Naive thymus-derived CD8-positive, alpha-beta T cell (primary cell): ENCODE measurements around the gene BIN2. TPM values are rescaled to one million over a fixed set of nuclear protein-coding genes. Genes with fewer than 3 reads are reported as not detected.
"Not testable (repeated sequence)": the region's sequence is repeated elsewhere in the genome, so short reads cannot be mapped to it uniquely, and the experiment has no call there.

Experiments
- ATAC-seq, 2 donors: fragments of 150-1000 bp; cut with Tn5 transposase in 1 of 2; sonication (Bioruptor Pico), chemical (Tn5 transposase) in 1 of 2; 1 replicate in 1 of 2; 2 replicates in 1 of 2; pipeline ENCODE4 v1.10.0; 2021; ENCODE audit warnings: mild to moderate bottlenecking in 2 of 2, moderate library complexity in 2 of 2
- POLR2A ChIA-PET: fragments of 350-600 bp; sonication (Branson Sonifier 250); formaldehyde crosslinking; loops from one replicate; lab custom pipeline; 2021; ENCODE audit warnings: antibody characterized with exemption; lab: Charles Lee
- DNase-seq, 10 donors: peaks; one replicate each; pipeline versions ENCODE4 v3.0.0 to v3.0.0-alpha.2; 2020 to 2022
- H3K27ac Mint-ChIP-seq, 10 donors: one replicate each; pipeline ENCODE4 v1.8.0; 2020 to 2022; ENCODE audit warnings: mild to moderate bottlenecking in 10 of 10, mixed read lengths in 10 of 10, moderate library complexity in 4 of 10, inconsistent platforms in 1 of 10
- H3K27me3 Mint-ChIP-seq, 5 donors: one replicate each; pipeline ENCODE4 v1.8.0; 2021 to 2022; ENCODE audit warnings: mixed read lengths in 5 of 5
- H3K36me3 Mint-ChIP-seq, 3 donors: one replicate each; pipeline ENCODE4 v1.8.0; 2020 to 2022; ENCODE audit warnings: mixed read lengths in 3 of 3, mild to moderate bottlenecking in 2 of 3, inconsistent platforms in 1 of 3
- H3K4me1 Mint-ChIP-seq, 4 donors: one replicate each; pipeline ENCODE4 v1.8.0; 2021 to 2022; ENCODE audit warnings: mixed read lengths in 4 of 4
- H3K4me3 Mint-ChIP-seq, 10 donors: one replicate each; pipeline ENCODE4 v1.8.0; 2020 to 2022; ENCODE audit warnings: mild to moderate bottlenecking in 10 of 10, mixed read lengths in 10 of 10, moderate library complexity in 6 of 10, inconsistent platforms in 1 of 10
- H3K9me3 Mint-ChIP-seq, 9 donors: one replicate each; pipeline ENCODE4 v1.8.0; 2020 to 2022; ENCODE audit warnings: mixed read lengths in 9 of 9, mild to moderate bottlenecking in 3 of 9, inconsistent platforms in 1 of 9, moderate library complexity in 1 of 9
- polyA plus RNA-seq, 3 donors: library from polyadenylated mRNA; unstranded; fragments of 300-500 nt; fragmentation: Illumina TruSeq; gene quantifications; one replicate each; pipeline ENCODE4 v1.2.3, GENCODE V29; 2021
- total RNA-seq, 8 experiments: library from RNA in 2 of 8; stranded (reverse) in 2 of 8; gene quantifications; one replicate each; pipeline ENCODE4 v1.2.3 and lab custom pipeline; 2021 to 2026

Gene BIN2
- total and polyA plus RNA-seq, 5 experiments from 2014 or later: 228 to 303 (median 266) TPM

DNA sequence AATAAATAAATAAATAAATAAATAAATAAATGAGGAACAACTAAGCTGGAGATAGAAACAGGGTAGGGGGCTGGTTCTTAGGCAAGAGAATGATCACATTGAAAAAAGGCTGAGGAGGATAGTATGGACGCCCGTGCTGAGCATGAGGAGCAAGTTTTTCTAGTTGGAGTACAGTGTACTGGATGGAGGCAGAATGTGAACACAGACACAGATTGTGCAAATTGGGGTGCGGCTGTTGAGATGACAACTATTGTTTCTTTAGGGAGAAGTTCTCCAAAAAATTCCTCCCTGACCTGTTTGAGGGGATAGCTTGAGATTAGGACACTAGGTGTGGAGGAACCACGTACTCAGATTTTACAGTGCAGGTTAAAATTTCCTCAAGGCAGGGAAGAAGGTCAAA, 979 bp upstream of the BIN2 start:
- DNase-seq (no peak), ATAC-seq (no peak)
- H3K27me3 Mint-ChIP-seq: no peaks in the 10 kb centered on the region
- POLR2A ChIA-PET: interaction anchor here (1.0 to 23.6 kb wide), 4 partner anchors 10 to 500 kb away, joined by 3 to 406 read pairs (median 12); partner anchors contain the start of genes DAZAP2 and POU6F1
- H3K9me3 Mint-ChIP-seq: no peaks in the 10 kb centered on the region
- peak overlapping the region; percentile 46 to 84 (median 72) for H3K4me3 Mint-ChIP-seq
- peaks cover 43 to 92% (median 89%) of the 10 kb centered on the region in 4 donors for H3K4me1 Mint-ChIP-seq
- peaks cover 11 to 22% (median 22%) of the 10 kb centered on the region in 3 donors for H3K36me3 Mint-ChIP-seq
- H3K27ac Mint-ChIP-seq: peak overlapping the region; percentile 81 to 97 (median 93)

DNA sequence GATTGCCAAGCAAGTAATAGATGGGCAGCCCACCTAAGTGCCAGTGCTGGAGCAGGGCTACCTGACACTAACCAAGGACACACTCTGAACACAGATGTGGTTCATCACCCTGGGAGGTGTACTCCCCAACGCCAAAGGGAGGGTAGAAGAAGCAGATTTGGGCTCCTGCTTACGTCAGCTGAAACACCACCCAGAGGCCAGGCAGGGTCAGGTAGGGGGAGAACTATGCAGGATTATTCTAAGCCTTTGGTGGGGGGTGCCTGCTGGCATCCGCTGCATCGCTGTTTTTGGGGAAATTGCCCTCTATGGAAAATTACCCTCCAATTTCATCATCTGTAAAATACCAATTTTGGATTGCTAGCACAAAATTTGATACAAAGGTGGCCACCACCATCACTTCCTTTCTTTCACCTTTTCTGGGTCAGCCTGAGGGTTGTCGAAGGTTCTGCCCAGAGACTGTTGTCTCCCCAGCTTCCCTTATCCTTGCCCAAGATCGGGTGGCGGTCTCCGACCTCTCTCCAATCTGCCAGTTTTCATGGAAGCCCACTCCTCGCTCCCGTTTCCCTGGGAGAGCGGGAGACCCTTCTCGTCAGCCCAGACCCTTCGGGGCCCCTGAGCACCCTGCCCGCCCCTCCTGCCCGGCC, 535 bp downstream of the BIN2 start:
- POLR2A ChIA-PET: interaction anchor here (0.5 to 23.6 kb wide), 13 partner anchors 9 to 498 kb away, joined by 3 to 406 read pairs (median 6); partner anchors contain the start of genes DAZAP2, POU6F1 and SMAGP
- DNase-seq: peak; percentile 28 to 81 (median 68)
- peaks cover 41 to 93% (median 89%) of the 10 kb centered on the region in 4 donors for H3K4me1 Mint-ChIP-seq
- ATAC-seq: peak; percentile 47 to 75
- no peaks in the 10 kb centered on the region for H3K27me3 Mint-ChIP-seq
- peak overlapping the region; percentile 74 to 99 (median 97) for H3K4me3 Mint-ChIP-seq
- H3K9me3 Mint-ChIP-seq: no peaks in the 10 kb centered on the region
- peak overlapping the region; percentile 91 to 99 (median 97) for H3K27ac Mint-ChIP-seq
- H3K36me3 Mint-ChIP-seq: peaks cover 16 to 27% (median 22%) of the 10 kb centered on the region in 3 donors

DNA sequence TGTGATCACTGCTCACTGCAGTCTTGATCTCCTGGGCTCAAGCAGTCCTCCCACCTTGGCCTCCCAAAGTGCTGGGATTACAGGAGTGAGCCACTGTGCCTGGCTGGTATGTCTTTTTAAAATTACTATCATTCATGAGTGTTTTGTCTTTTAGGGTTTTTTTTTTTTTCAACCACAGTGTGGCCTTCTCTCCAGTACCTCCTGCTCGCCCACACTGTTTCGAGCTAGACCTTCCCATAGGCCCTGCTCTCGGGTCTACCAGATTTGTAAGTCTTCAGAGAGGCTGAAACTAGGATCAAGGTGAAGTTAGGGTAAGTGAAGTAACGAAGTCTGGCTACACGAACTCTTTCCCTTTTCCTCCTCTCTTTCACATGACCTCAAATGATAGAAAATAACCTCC, 1.5 kb downstream of the BIN2 start:
- Mint-ChIP-seq H3K27me3 (no peaks in the 10 kb centered on the region), H3K4me1 (peaks cover 44 to 94% (median 88%) of the 10 kb centered on the region in 4 donors), H3K36me3 (peaks cover 16 to 33% (median 24%) of the 10 kb centered on the region in 3 donors), H3K4me3 (peak overlapping the region; percentile 74 to 99 (median 97)), H3K27ac (peak overlapping the region; percentile 91 to 99 (median 97)), H3K9me3 (no peaks in the 10 kb centered on the region)
- POLR2A ChIA-PET: interaction anchor here (0.5 to 23.6 kb wide), 11 partner anchors 8 to 105 kb away, joined by 3 to 406 read pairs (median 5); partner anchors contain the start of genes DAZAP2, POU6F1 and SMAGP
- DNase-seq: no peak
- ATAC-seq: no peak

DNA sequence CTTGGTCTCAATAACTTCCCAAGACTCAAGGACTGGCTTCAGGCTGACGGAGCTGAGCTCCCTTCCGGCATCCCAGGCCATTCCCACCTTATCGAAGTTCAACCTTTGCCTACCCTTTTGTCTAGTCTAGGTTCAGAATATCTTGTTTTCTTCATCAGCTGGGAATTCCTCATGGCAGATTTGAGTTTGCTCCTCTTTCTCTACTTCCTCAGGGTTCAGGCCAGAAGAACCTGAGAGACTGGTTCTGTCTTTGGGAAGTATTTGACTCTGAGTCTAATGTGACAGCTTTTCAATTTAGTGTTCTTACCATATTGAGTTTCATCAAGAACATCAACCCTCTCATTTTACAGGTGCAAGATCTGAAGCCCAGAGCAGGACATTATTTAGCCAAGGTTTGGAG, 2.1 kb downstream of the BIN2 start:
- Mint-ChIP-seq H3K27me3 (no peaks in the 10 kb centered on the region), H3K36me3 (peaks cover 16 to 37% (median 24%) of the 10 kb centered on the region in 3 donors), H3K4me1 (peaks cover 40 to 93% (median 87%) of the 10 kb centered on the region in 4 donors), H3K27ac (peak overlapping the region; percentile 91 to 100 (median 97)), H3K4me3 (peak overlapping the region; percentile 74 to 99 (median 97)), H3K9me3 (no peaks in the 10 kb centered on the region)
- DNase-seq: no peak
- POLR2A ChIA-PET: interaction anchor here (0.6 to 23.6 kb wide), 6 partner anchors 8 to 83 kb away, joined by 3 to 406 read pairs (median 18); partner anchors contain the start of gene DAZAP2
- ATAC-seq: no peak

DNA sequence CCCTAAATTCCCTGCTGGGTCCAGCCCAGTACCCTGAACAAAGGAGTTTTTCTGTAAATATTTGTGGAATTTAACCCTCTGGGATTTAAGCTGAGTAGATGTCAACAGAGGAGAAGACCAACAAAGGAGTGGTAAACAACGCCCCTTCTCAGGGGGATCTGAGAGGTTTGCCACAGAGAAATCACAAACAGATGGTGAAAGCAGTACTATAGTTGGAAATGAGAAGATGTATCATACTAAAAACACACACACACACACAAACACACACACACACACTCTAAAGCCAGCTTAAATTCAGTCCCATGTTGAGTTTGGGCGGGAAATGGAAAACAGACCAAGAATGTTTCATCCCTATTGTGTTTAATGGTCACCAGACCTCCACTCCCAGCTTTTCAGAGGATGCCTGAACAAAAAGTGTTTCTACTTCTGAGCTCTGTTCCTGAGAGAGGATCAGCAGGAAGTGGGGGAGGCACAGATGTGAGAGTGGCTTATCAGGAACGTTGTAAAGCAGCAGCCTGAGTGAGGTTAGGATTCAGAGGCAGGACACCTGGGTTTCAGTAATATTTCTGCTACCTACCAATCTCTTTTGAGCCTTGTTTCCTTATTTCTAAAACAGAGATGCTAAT, 3.2 kb downstream of the BIN2 start:
- no peak for DNase-seq
- Mint-ChIP-seq H3K4me3 (peak overlapping the region; percentile 74 to 99 (median 97)), H3K27ac (peak overlapping the region; percentile 91 to 100 (median 97)), H3K27me3 (no peaks in the 10 kb centered on the region), H3K4me1 (peaks cover 41 to 93% (median 84%) of the 10 kb centered on the region in 4 donors), H3K36me3 (peaks cover 16 to 43% (median 28%) of the 10 kb centered on the region in 3 donors), H3K9me3 (no peaks in the 10 kb centered on the region)
- no peak for ATAC-seq
- POLR2A ChIA-PET: interaction anchor here (0.6 to 23.6 kb wide), 11 partner anchors 10 to 1161 kb away, joined by 4 to 406 read pairs (median 6); partner anchors contain the start of genes DAZAP2, POU6F1 and SMAGP

DNA sequence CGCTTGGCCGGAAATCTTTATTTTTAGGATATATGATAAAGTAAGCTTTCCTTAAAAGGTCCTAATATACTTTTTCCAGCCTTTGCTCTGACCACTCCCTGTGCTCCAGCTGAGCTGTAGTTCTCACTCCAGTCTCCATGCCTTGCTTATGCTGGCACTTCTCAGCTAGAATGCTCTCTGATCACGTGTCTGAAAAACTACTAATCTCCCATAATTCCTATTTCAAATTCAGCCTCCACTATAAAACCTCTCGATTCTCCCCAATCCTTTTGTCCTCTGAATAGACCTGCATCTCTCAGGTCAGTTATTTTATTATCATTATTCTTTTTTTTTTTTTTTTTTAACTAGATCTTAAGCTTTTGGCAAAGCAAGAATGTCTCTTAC, 3.7 kb downstream of the BIN2 start:
- H3K4me3 Mint-ChIP-seq: peak overlapping the region; percentile 74 to 99 (median 97)
- no peaks in the 10 kb centered on the region for H3K9me3 Mint-ChIP-seq
- peaks cover 42 to 91% (median 85%) of the 10 kb centered on the region in 4 donors for H3K4me1 Mint-ChIP-seq
- DNase-seq (no peak), ATAC-seq (no peak)
- H3K27ac Mint-ChIP-seq: peak overlapping the region; percentile 88 to 100 (median 96)
- POLR2A ChIA-PET: interaction anchor here (0.6 to 23.6 kb wide), 11 partner anchors 10 to 1160 kb away, joined by 4 to 406 read pairs (median 5); partner anchors contain the start of genes DAZAP2, POU6F1 and SMAGP
- H3K27me3 Mint-ChIP-seq: no peaks in the 10 kb centered on the region
- H3K36me3 Mint-ChIP-seq: peaks cover 16 to 48% (median 28%) of the 10 kb centered on the region in 3 donors

DNA sequence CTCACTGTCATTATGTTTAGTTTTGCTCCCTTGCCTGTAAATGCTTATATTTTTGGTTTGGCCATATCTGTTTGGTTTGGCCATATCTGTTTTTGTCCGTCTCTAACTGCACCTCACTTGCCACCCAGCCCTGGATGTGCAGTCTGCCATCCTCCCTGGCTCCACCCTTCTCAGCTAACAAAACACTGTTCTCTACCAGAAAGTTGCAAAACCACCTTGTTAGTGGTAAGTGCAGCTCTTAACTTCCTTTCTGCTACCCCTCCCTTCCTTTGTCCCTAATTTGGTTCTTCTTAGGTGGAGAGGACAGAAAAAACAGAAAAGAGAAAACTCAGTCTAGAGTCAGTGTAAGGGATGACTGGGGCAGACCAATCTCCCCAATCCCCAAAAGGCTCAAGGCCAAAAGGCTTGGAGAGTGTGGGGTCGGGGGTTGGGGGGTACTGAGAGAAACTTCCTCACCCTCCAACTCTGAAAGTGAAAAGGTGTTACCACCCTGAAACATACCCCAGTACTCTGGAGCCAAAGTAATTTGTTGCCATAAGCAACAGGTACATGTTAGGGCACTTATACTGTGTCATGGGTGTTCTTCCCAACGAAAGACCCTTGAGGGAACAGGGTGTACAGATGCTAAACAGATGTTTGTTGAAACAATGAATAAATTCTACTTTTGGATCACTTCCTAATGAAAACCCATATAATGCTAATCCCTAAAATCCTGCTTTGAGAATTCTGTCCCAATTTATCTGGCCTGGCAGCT, 5.0 kb downstream of the BIN2 start:
- Mint-ChIP-seq H3K27ac (peak overlapping the region; percentile 88 to 100 (median 96)), H3K9me3 (no peaks in the 10 kb centered on the region), H3K27me3 (no peaks in the 10 kb centered on the region), H3K4me1 (peaks cover 38 to 84% (median 82%) of the 10 kb centered on the region in 4 donors), H3K36me3 (peaks cover 16 to 58% (median 28%) of the 10 kb centered on the region in 3 donors), H3K4me3 (peak overlapping the region; percentile 55 to 99 (median 86))
- ATAC-seq (peak; percentile 80 to 82), DNase-seq (peak in 9 of 10 donors; percentile 22 to 78 (median 53))
- POLR2A ChIA-PET: interaction anchor here (0.7 to 23.6 kb wide), 14 partner anchors 8 to 554 kb away, joined by 3 to 406 read pairs (median 5); partner anchors contain the start of genes DAZAP2, POU6F1 and SMAGP

DNA sequence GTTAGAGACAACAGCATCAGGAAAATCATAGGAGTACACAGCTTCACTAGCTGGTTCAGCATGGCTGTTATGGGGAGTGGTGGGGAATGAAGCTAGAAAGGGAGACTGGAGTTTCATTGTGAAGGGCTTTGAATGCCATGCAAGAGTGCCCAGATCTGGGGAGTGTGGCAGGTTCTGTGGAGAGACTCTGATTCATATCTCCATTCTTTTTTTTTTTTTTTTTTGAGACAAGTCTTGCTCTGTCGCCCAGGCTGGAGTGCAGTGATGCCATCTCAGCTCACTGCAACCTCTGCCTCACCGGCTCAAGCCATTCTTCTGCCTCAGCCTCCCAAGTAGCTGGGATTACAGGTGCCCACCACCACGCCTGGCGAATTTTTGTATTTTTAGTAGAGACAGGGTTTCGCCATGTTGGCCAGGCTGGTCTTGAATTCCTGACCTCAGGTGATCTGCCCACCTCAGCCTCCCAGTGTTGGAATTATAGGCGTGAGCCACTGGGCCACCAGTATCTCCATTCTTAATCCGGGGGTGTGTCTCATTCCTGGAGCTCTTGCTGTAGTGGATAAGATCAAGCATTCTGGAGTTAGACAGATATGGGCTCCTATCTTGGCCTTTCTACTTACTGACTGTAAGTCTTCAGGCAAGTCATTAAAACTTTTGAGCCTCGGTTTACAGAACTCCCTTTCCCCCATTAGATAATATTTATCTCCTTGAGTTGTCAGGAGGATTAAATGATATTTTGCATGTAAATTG, 5.7 kb downstream of the BIN2 start:
- not testable (repeated sequence) for DNase-seq, H3K27me3 Mint-ChIP-seq, H3K9me3 Mint-ChIP-seq
- H3K4me1 Mint-ChIP-seq: peaks cover 37 to 83% (median 81%) of the 10 kb centered on the region in 4 donors
- peak overlapping the region; percentile 55 to 99 (median 86) for H3K4me3 Mint-ChIP-seq
- peaks cover 16 to 64% (median 33%) of the 10 kb centered on the region in 3 donors for H3K36me3 Mint-ChIP-seq
- ATAC-seq: peak in 1 of 2 donors; percentile 18
- H3K27ac Mint-ChIP-seq: peak overlapping the region; percentile 88 to 100 (median 96)
- POLR2A ChIA-PET: interaction anchor here (0.7 to 23.6 kb wide), 12 partner anchors 13 to 554 kb away, joined by 3 to 406 read pairs (median 8); partner anchors contain the start of genes DAZAP2, POU6F1 and SMAGP

DNA sequence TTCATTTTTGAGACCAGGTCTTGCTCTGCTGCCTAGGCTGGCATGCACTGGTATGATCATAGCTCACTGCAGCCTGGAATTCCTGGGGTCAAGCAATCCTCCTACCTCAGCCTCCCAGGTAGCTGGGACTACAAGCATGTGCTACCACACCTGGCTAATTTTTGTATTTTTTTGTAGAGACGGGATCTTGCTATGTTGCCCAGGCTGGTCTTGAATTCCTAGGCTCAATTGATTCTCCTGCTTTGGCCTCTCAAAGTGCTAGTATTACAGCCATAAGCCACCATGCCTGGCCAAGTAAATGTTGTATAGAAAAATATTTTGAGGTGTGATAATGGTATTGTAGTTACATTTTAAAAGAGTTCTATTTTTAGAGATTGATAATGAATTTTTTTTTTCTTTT, 12.6 kb downstream of the BIN2 start:
- peak overlapping the region in 4 of 10 donors; percentile 15 to 33 (median 30) for H3K4me3 Mint-ChIP-seq
- POLR2A ChIA-PET: interaction anchor here (1.1 to 23.6 kb wide), 5 partner anchors 8 to 24 kb away, joined by 3 to 406 read pairs (median 5); no protein-coding TSS in a partner anchor
- no peaks in the 10 kb centered on the region for H3K9me3 Mint-ChIP-seq
- peaks cover 11 to 87% (median 21%) of the 10 kb centered on the region in 3 donors for H3K36me3 Mint-ChIP-seq
- H3K27me3 Mint-ChIP-seq: no peaks in the 10 kb centered on the region
- ATAC-seq: no peak
- peaks cover 26 to 81% (median 71%) of the 10 kb centered on the region in 4 donors for H3K4me1 Mint-ChIP-seq
- DNase-seq: no peak
- peak overlapping the region in 9 of 10 donors; percentile 18 to 89 (median 82) for H3K27ac Mint-ChIP-seq

DNA sequence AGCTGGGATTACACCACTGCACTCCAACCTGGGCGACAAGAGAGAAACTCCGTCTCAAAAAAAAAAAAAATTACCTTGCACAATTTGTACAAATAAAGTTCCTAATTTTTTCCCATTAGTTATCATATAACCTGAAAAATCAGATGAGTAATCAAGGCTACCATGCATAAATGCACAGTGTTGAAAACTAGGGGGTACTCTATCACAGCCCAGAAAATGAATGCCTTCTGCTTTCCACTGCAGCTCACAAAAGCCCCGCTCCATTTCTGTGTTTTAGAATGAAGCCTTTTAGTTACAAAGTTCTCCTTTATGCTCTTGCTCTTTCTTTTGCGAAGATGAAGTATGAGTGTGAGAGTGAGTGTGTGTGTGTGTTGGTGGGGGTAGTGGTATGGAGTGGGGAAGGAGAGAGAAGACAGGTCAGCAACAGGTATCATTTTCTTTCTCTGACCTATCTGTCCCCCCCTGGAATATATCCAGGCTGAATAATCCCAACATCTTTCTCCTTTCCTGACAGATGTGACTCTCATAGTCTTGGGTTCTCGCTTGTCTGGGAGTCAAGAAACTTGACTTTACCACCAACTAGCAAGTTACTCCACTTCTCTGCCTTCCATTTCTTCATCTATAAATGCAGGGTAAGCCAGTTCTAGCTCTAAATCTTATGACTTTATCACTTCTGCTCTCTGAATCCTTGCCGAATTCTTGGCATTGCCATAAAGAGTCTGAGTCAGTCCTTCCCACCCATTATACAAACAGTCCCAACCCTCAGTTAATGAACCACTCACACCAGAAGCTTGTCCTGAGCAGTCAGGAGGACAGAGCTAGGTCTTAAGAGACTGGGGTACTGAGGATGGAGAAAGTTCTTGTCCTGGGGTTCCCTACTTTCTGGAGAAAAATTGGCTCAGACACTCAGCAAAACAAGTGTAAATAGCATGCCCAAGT, 16.1 kb downstream of the BIN2 start:
- Mint-ChIP-seq H3K36me3 (peaks cover 11 to 92% (median 16%) of the 10 kb centered on the region in 3 donors), H3K4me1 (peaks cover 23 to 80% (median 66%) of the 10 kb centered on the region in 4 donors), H3K4me3 (peak overlapping the region in 9 of 10 donors; percentile 15 to 74 (median 42)), H3K9me3 (no peaks in the 10 kb centered on the region), H3K27me3 (no peaks in the 10 kb centered on the region), H3K27ac (peak overlapping the region; percentile 81 to 93 (median 92))
- POLR2A ChIA-PET: interaction anchor here (0.6 to 23.6 kb wide), 6 partner anchors 9 to 27 kb away, joined by 3 to 406 read pairs (median 4); partner anchors contain the start of gene BIN2
- DNase-seq (peak in 2 of 10 donors; percentile 29 to 32), ATAC-seq (peak; percentile 70 to 82)
